Midbrain (tissue), 1 donor: ENCODE results near the gene SLC22A23.

Source experiments
- DNase-seq: peaks from one replicate; lab custom pipeline; 2025; lab: John Stamatoyannopoulos, UW

The SLC22A23 gene

GRCh38 chr6:3351829-3352524 lies 104.9 kb downstream of the SLC22A23 start:
- no peak for DNase-seq

GRCh38 chr6:3351105-3351676 lies 105.7 kb downstream of the SLC22A23 start:
- DNase-seq = peak; percentile 59

- no peak for DNase-seq
Measured at GRCh38 chr6:3350252-3350796, 106.5 kb downstream of the SLC22A23 start.

GRCh38 chr6:3349388-3350251 lies 107.2 kb downstream of the SLC22A23 start:
- DNase-seq = no peak

GRCh38 chr6:3348821-3349220 lies 108.0 kb downstream of the SLC22A23 start:
- DNase-seq = no peak

- DNase-seq = no peak
Measured at GRCh38 chr6:3347826-3348225, 109.0 kb downstream of the SLC22A23 start.

- no peak for DNase-seq
Measured at GRCh38 chr6:3347247-3347646, 109.6 kb downstream of the SLC22A23 start.

GRCh38 chr6:3346476-3346875 lies 110.4 kb downstream of the SLC22A23 start:
- no peak for DNase-seq

GRCh38 chr6:3345836-3346235 lies 111.0 kb downstream of the SLC22A23 start:
- no peak for DNase-seq

GRCh38 chr6:3343089-3343883 lies 113.6 kb downstream of the SLC22A23 start:
- no peak for DNase-seq

GRCh38 chr6:3341467-3341866 lies 115.4 kb downstream of the SLC22A23 start:
- peak; percentile 30 for DNase-seq

- no peak for DNase-seq
Measured at GRCh38 chr6:3340894-3341293, 116.0 kb downstream of the SLC22A23 start.

GRCh38 chr6:3340358-3340802 lies 116.5 kb downstream of the SLC22A23 start:
- no peak for DNase-seq

GRCh38 chr6:3339811-3340210 lies 117.0 kb downstream of the SLC22A23 start:
- DNase-seq = no peak

GRCh38 chr6:3337521-3338350 lies 119.1 kb downstream of the SLC22A23 start:
- DNase-seq = no peak

GRCh38 chr6:3336859-3337515 lies 119.9 kb downstream of the SLC22A23 start:
- DNase-seq = no peak

GRCh38 chr6:3336066-3336786 lies 120.6 kb downstream of the SLC22A23 start:
- no peak for DNase-seq

GRCh38 chr6:3335169-3335568 lies 121.7 kb downstream of the SLC22A23 start:
- no peak for DNase-seq

GRCh38 chr6:3334555-3334954 lies 122.3 kb downstream of the SLC22A23 start:
- peak; percentile 36 for DNase-seq

- no peak for DNase-seq
Measured at GRCh38 chr6:3333263-3333662, 123.6 kb downstream of the SLC22A23 start.
